ENCODE data around the gene SIL1.

The SIL1 gene

GRCh38 chr5:139190125-139190524 lies 8.0 kb downstream of the SIL1 start:
- Histone ChIP-seq H3K4me2 (ENCODE audit: low read length) (no peak overlapping the region), H3K79me2 (ENCODE audit: insufficient read depth, low read length) (no peaks in the 10 kb centered on the region), H4K20me1 (ENCODE audit: insufficient read depth, low read length) (no peaks in the 10 kb centered on the region), H3K9me3 (ENCODE audit: low read length) (no peaks in the 10 kb centered on the region), H3F3A (ENCODE audit: insufficient read depth, low read length) (no peaks in the 10 kb centered on the region), H3K4me1 (ENCODE audit: insufficient read depth, low read length, severe bottlenecking) (no peaks in the 10 kb centered on the region), H3K27me3 (ENCODE audit: insufficient read depth, low read length) (no peaks in the 10 kb centered on the region), H3K4me3 (ENCODE audit: low read depth, low read length, poor library complexity, severe bottlenecking) (no peak overlapping the region), H2AFZ (ENCODE audit: low read length) (no peak overlapping the region), H3K9ac (ENCODE audit: low read length) (no peak overlapping the region), H3K27ac (ENCODE audit: low read depth, low read length, poor library complexity, severe bottlenecking) (no peak overlapping the region), H3K36me3 (ENCODE audit: insufficient read depth, low read length) (peaks cover 28% of the 10 kb centered on the region; the same call in 1 of the 2 replicates), H3K9me2 (ENCODE audit: low read depth, low read length) (no peaks in the 10 kb centered on the region)
- TF ChIP-seq CTCF (IDR thresholded peaks at IDR 0.05; ENCODE audit: low read length) (no peak), EZH2 (IDR thresholded peaks at IDR 0.05; ENCODE audit: borderline replicate concordance, low read length) (no peak)

- Histone ChIP-seq H3K9me3 (ENCODE audit: low read length) (no peaks in the 10 kb centered on the region), H3K4me3 (ENCODE audit: low read depth, low read length, poor library complexity, severe bottlenecking) (no peak overlapping the region), H3K27ac (ENCODE audit: low read depth, low read length, poor library complexity, severe bottlenecking) (no peak overlapping the region), H3K4me2 (ENCODE audit: low read length) (no peak overlapping the region), H3K9me2 (ENCODE audit: low read depth, low read length) (no peaks in the 10 kb centered on the region), H2AFZ (ENCODE audit: low read length) (no peak overlapping the region), H3K79me2 (ENCODE audit: insufficient read depth, low read length) (no peaks in the 10 kb centered on the region), H4K20me1 (ENCODE audit: insufficient read depth, low read length) (no peaks in the 10 kb centered on the region), H3F3A (ENCODE audit: insufficient read depth, low read length) (no peaks in the 10 kb centered on the region), H3K9ac (ENCODE audit: low read length) (no peak overlapping the region), H3K36me3 (ENCODE audit: insufficient read depth, low read length) (peaks cover 28% of the 10 kb centered on the region; the same call in 1 of the 2 replicates), H3K27me3 (ENCODE audit: insufficient read depth, low read length) (no peaks in the 10 kb centered on the region), H3K4me1 (ENCODE audit: insufficient read depth, low read length, severe bottlenecking) (no peaks in the 10 kb centered on the region)
- TF ChIP-seq EZH2 (IDR thresholded peaks at IDR 0.05; ENCODE audit: borderline replicate concordance, low read length): no peak
Measured at GRCh38 chr5:139188558-139189270, 9.5 kb downstream of the SIL1 start.

GRCh38 chr5:139186752-139187326 lies 11.3 kb downstream of the SIL1 start:
- Histone ChIP-seq H3K9me2 (ENCODE audit: low read depth, low read length) (no peaks in the 10 kb centered on the region), H3F3A (ENCODE audit: insufficient read depth, low read length) (no peaks in the 10 kb centered on the region), H3K4me1 (ENCODE audit: insufficient read depth, low read length, severe bottlenecking) (peaks cover 3% of the 10 kb centered on the region), H3K27me3 (ENCODE audit: insufficient read depth, low read length) (no peaks in the 10 kb centered on the region), H3K27ac (ENCODE audit: low read depth, low read length, poor library complexity, severe bottlenecking) (no peak overlapping the region), H3K36me3 (ENCODE audit: insufficient read depth, low read length) (peaks cover 23% of the 10 kb centered on the region; the same call in 1 of the 2 replicates), H3K9me3 (ENCODE audit: low read length) (no peaks in the 10 kb centered on the region), H3K4me3 (ENCODE audit: low read depth, low read length, poor library complexity, severe bottlenecking) (no peak overlapping the region), H2AFZ (ENCODE audit: low read length) (no peak overlapping the region), H4K20me1 (ENCODE audit: insufficient read depth, low read length) (no peaks in the 10 kb centered on the region), H3K9ac (ENCODE audit: low read length) (no peak overlapping the region), H3K79me2 (ENCODE audit: insufficient read depth, low read length) (no peaks in the 10 kb centered on the region), H3K4me2 (ENCODE audit: low read length) (no peak overlapping the region)
- TF ChIP-seq CTCF (IDR thresholded peaks at IDR 0.05; ENCODE audit: low read length): no peak
- TF ChIP-seq EZH2 (IDR thresholded peaks at IDR 0.05; ENCODE audit: borderline replicate concordance, low read length): no peak

Measured in OCI-LY1 (cell line).